Stomach (tissue), 9 donors: Measurements from ENCODE around the gene RICTOR. TPM values are rescaled to one million over a fixed set of nuclear protein-coding genes. Genes with fewer than 3 reads are reported as not detected.

ENCODE experiments used
- DNase-seq, 2 donors: peaks; one replicate each; pipeline versions ENCODE4 v3.0.0 to v3.0.0-alpha.2; 2013 to 2019
- H3K27ac ChIP-seq, 5 donors: fragments of 200-600 bp in 4 of 5; sonication (generic) in 4 of 5; one replicate each; pipeline ENCODE4 v1.5.1; 2013 to 2019; ENCODE audit warnings: mild to moderate bottlenecking in 1 of 5, moderate library complexity in 1 of 5
- H3K27me3 ChIP-seq, 3 donors: fragments of 200-600 bp; sonication (generic); one replicate each; pipeline ENCODE4 v1.5.1; 2017 to 2019; ENCODE audit warnings: mixed run types in 1 of 3
- H3K36me3 ChIP-seq, 4 donors: fragments of 200-600 bp; sonication (generic); 1 replicate in 3 of 4; 2 replicates in 1 of 4; pipeline ENCODE4 v1.5.1; 2016 to 2019
- H3K4me1 ChIP-seq, 4 donors: fragments of 200-600 bp; sonication (generic); one replicate each; pipeline ENCODE4 v1.5.1; 2016 to 2019
- H3K4me3 ChIP-seq, 4 donors: fragments of 200-600 bp; sonication (generic) in 3 of 4; one replicate each; pipeline ENCODE4 v1.5.1; 2016 to 2019; ENCODE audit warnings: mild to moderate bottlenecking in 1 of 4
- H3K9me3 ChIP-seq, 4 donors: fragments of 200-600 bp; sonication (generic); one replicate each; pipeline ENCODE4 v1.5.1; 2016 to 2019
- EP300 ChIP-seq: sonication (generic); formaldehyde crosslinking; IDR thresholded peaks from one replicate; pipeline ENCODE4 v1.6.1; 2017; ENCODE audit warnings: antibody characterized with exemption
- POLR2A ChIP-seq, 4 donors: fragments of 450-650 bp; IDR thresholded peaks; one replicate each; pipeline ENCODE4 v1.6.1; 2016; ENCODE audit warnings: antibody characterized with exemption in 4 of 4, control low read depth in 2 of 4, mild to moderate bottlenecking in 1 of 4, moderate library complexity in 1 of 4
- POLR2AphosphoS5 ChIP-seq, 3 donors: sonication (generic); formaldehyde crosslinking; IDR thresholded peaks; one replicate each; pipeline ENCODE4 v1.6.1; 2016; ENCODE audit warnings: antibody characterized with exemption in 3 of 3
- WGBS, 5 donors: extraction: QIAGEN DNeasy Blood & Tissue Kit in 3 of 5; methylation state at CpG; one replicate each; pipeline versions ENCODE4 v1.1.5 to v1.1.7; 2013 to 2018; 5-methylcytosine and 5-hydroxymethylcytosine counted together
- intact Hi-C: fragments of 100-400 bp; cut with DNase I; formaldehyde crosslinking; loops from one replicate; pipeline ENCODE4 v1.15.1; 2023; ENCODE audit warnings: low total_unique reads
- polyA plus RNA-seq, 3 donors: library from polyadenylated mRNA; stranded (reverse); fragments of 200-250 nt; gene quantifications; one replicate each; pipeline ENCODE4 v1.2.3, GENCODE V29; 2013
- total RNA-seq, 5 donors: library from RNA; depleted of rRNA; stranded (reverse); fragments of >200 nt; gene quantifications; one replicate each; pipeline versions ENCODE4 v1.1.0 to v1.2.3, GENCODE V29; 2014 to 2016
- TF ChIP-seq, protein P1 (sequence below), 7 experiments: fragments of 450-650 bp in 4 of 7; fragments of 200-600 bp in 3 of 7; sonication (generic) in 3 of 7; IDR thresholded peaks; one replicate each; pipeline ENCODE4 v1.5.1; 2016 to 2019; ENCODE audit warnings: antibody characterized with exemption in 7 of 7, control low read depth in 2 of 7, mild to moderate bottlenecking in 1 of 7
- donor health status: healthy with polysubstance abuse.
- donor health status: Bipolar disorder and iron deficiency.
- donor health status: healthy.

RICTOR gene
- total and polyA plus RNA-seq, 8 donors: 2.3 to 125 (median 23.8) TPM

DNA sequence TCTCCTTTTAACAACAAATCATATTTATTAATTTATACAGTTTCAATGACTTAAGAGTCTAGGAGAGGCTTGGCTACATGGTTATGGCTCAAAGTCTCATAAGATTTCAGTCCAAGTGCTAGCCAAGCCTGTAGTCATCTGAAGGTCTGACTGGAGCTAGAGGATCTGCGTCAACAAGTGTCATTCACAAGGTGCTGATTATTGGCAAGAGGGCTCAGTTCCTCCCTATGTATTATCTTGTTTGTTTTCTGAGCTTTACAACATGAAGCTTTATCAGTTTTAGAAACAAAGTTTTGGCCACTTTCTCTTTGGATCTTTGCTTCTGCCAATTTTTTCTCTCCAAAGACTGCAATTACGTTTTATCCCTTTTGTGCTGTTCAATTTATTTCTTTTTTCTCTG lies 94.7 kb downstream of the RICTOR start:
- no peaks in the 10 kb centered on the region for H3K4me1 ChIP-seq
- peaks cover 0 to 36% (median 28%) of the 10 kb centered on the region in 4 donors for H3K36me3 ChIP-seq
- no peak for DNase-seq
- intact Hi-C loops: no loop called here
- H3K4me3 ChIP-seq: no peak overlapping the region
- no peaks in the 10 kb centered on the region for H3K9me3 ChIP-seq
- 71 to 85% (median 78%) methylated on average over 2 of the region's 2 CpGs for WGBS, 5 donors
- TF ChIP-seq, protein P1, sequence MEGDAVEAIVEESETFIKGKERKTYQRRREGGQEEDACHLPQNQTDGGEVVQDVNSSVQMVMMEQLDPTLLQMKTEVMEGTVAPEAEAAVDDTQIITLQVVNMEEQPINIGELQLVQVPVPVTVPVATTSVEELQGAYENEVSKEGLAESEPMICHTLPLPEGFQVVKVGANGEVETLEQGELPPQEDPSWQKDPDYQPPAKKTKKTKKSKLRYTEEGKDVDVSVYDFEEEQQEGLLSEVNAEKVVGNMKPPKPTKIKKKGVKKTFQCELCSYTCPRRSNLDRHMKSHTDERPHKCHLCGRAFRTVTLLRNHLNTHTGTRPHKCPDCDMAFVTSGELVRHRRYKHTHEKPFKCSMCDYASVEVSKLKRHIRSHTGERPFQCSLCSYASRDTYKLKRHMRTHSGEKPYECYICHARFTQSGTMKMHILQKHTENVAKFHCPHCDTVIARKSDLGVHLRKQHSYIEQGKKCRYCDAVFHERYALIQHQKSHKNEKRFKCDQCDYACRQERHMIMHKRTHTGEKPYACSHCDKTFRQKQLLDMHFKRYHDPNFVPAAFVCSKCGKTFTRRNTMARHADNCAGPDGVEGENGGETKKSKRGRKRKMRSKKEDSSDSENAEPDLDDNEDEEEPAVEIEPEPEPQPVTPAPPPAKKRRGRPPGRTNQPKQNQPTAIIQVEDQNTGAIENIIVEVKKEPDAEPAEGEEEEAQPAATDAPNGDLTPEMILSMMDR (IDR thresholded peaks at IDR 0.05): no peak
- no peak for TF ChIP-seq POLR2A (IDR thresholded peaks at IDR 0.05)
- no peak for TF ChIP-seq EP300
- TF ChIP-seq POLR2AphosphoS5 (IDR thresholded peaks at IDR 0.05): no peak
- no peak overlapping the region for H3K27ac ChIP-seq
- H3K27me3 ChIP-seq: no peaks in the 10 kb centered on the region

DNA sequence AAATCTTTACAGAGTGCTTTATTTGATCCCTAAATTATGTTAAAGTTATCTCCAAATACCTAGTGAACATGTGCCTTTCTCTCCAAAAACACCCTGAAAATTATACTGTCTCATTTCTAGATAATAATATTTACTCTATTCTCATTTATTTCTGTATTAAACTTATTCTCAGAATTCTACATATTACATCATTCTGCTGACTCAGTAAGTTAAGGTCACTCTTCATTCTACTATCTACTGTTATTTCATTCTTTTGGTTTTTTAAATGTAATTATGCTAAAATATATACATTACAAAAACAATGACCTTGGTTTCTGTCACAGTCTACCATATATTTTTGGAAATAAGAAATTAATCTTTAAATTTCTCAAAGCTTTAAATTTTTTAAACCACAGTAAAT lies 96.2 kb downstream of the RICTOR start:
- H3K27me3 ChIP-seq: no peaks in the 10 kb centered on the region
- no peak overlapping the region for H3K4me3 ChIP-seq
- TF ChIP-seq POLR2AphosphoS5 (IDR thresholded peaks at IDR 0.05) (no peak), POLR2A (IDR thresholded peaks at IDR 0.05) (no peak), EP300 (no peak)
- TF ChIP-seq, protein P1 (IDR thresholded peaks at IDR 0.05): no peak
- H3K9me3 ChIP-seq: no peaks in the 10 kb centered on the region
- H3K36me3 ChIP-seq: peaks cover 0 to 50% (median 37%) of the 10 kb centered on the region in 4 donors
- intact Hi-C loops: no loop called here
- no peaks in the 10 kb centered on the region for H3K4me1 ChIP-seq
- no peak overlapping the region for H3K27ac ChIP-seq
- no peak for DNase-seq

DNA sequence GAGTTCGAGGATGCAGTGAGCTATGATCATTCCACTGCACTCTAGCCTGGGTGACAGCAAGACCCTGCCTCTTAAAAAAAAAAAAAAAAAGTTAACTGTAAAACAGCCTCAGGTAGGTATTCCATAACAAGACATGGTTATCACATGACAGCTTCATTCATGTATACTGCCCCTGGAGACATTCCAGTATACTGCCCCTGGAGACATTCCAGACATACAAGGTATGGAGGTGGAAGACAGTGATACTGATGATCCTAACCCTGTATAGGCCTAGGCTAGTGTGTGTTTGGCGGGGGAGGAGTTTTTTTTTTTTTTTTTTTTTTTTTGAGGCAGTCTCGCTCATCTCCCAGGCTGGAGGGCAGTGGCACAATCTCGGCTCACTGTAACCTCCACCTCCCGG lies 105.5 kb downstream of the RICTOR start:
- intact Hi-C loops: no loop called here
- Histone ChIP-seq H3K4me1 (no peaks in the 10 kb centered on the region), H3K36me3 (peaks cover 10 to 74% (median 68%) of the 10 kb centered on the region in 4 donors), H3K27ac (no peak overlapping the region), H3K4me3 (no peak overlapping the region), H3K9me3 (no peaks in the 10 kb centered on the region), H3K27me3 (no peaks in the 10 kb centered on the region)
- 94 to 99% (median 97%) methylated on average over 5 of the region's 5 CpGs for WGBS, 5 donors
- TF ChIP-seq POLR2AphosphoS5 (IDR thresholded peaks at IDR 0.05) (no peak), POLR2A (IDR thresholded peaks at IDR 0.05) (no peak), EP300 (no peak)
- TF ChIP-seq, protein P1 (IDR thresholded peaks at IDR 0.05): no peak
- no peak for DNase-seq

DNA sequence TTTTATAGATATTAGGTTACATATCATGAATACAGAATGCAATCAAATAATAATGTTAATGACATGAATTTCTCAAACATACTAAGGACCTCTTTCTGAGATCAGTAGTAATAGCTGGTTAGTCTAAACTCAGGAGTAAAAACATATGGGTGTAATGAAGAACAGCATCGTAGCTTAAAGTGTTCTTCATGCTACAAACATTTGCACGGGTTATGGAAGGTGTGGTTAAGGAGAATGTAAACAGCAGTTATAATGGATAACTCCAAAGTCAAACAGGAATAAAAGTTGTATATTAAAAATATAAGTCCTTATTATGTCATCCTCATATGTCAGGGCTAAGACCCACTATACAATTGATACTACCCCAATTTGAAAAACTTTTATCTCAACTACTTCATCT lies 112.5 kb downstream of the RICTOR start:
- no peaks in the 10 kb centered on the region for H3K9me3 ChIP-seq
- peaks cover 27 to 94% (median 88%) of the 10 kb centered on the region in 4 donors for H3K36me3 ChIP-seq
- no peaks in the 10 kb centered on the region for H3K4me1 ChIP-seq
- WGBS, 5 donors: 51 to 69% (median 63%) methylated on average over 2 of the region's 2 CpGs
- no peak overlapping the region for H3K27ac ChIP-seq
- intact Hi-C loops: no loop called here
- DNase-seq: no peak
- H3K27me3 ChIP-seq: no peaks in the 10 kb centered on the region
- no peak for TF ChIP-seq EP300
- no peak for TF ChIP-seq POLR2A (IDR thresholded peaks at IDR 0.05)
- TF ChIP-seq, protein P1 (IDR thresholded peaks at IDR 0.05): no peak
- TF ChIP-seq POLR2AphosphoS5 (IDR thresholded peaks at IDR 0.05): no peak
- H3K4me3 ChIP-seq: no peak overlapping the region
